ENCODE data around the gene GATA2. TPM values are rescaled to one million over a fixed set of nuclear protein-coding genes. Genes with fewer than 3 reads are reported as not detected.

Gene GATA2
- total RNA-seq, 1 experiment from 2014 or later: 12.5 TPM

GRCh38 chr3:128478576-128479506 lies 14.2 kb downstream of the GATA2 start:
- ChIA-PET POLR2A (no interaction called here), CTCF (no interaction called here)
- BruUV-seq (replicated peaks): no TSS peak
- Mint-ChIP-seq H3K27ac (ENCODE audit: unreplicated experiment) (no peak overlapping the region), H3K27me3 (ENCODE audit: insufficient read depth, unreplicated experiment) (no peaks in the 10 kb centered on the region), H3K4me1 (ENCODE audit: low read depth, unreplicated experiment) (no peaks in the 10 kb centered on the region), H3K36me3 (ENCODE audit: insufficient read depth, unreplicated experiment) (no peaks in the 10 kb centered on the region), H3K9me3 (ENCODE audit: unreplicated experiment) (no peaks in the 10 kb centered on the region), H3K4me3 (ENCODE audit: unreplicated experiment) (no peak overlapping the region)
- Histone ChIP-seq H3K9me3 (no peaks in the 10 kb centered on the region), H3K4me1 (0 out of 2 replicates have a peak, but pooled peaks cover 4% of the 10 kb centered on the region), H3K27me3 (replicated peaks; ENCODE audit: control insufficient read depth, insufficient read depth, low read length) (no peaks in the 10 kb centered on the region), H3K36me3 (ENCODE audit: control insufficient read depth, insufficient read depth, low read length) (no peaks in the 10 kb centered on the region), H3K4me3 (ENCODE audit: low read depth, low read length) (no peak overlapping the region)
- TF ChIP-seq CTCF (IDR thresholded peaks at IDR 0.05; ENCODE audit: insufficient read depth in 1 of 2, low read depth in 1 of 2, low read length in 1 of 2, severe bottlenecking in 1 of 2, unreplicated experiment in 1 of 2): no peak
- intact Hi-C loops (cut with micrococcal nuclease; ENCODE audit: unreplicated experiment): no loop called here
- DNase-seq: no peak

- Mint-ChIP-seq H3K27ac (ENCODE audit: unreplicated experiment) (no peak overlapping the region), H3K9me3 (ENCODE audit: unreplicated experiment) (no peaks in the 10 kb centered on the region), H3K27me3 (ENCODE audit: insufficient read depth, unreplicated experiment) (no peaks in the 10 kb centered on the region), H3K4me3 (ENCODE audit: unreplicated experiment) (no peak overlapping the region), H3K4me1 (ENCODE audit: low read depth, unreplicated experiment) (no peaks in the 10 kb centered on the region), H3K36me3 (ENCODE audit: insufficient read depth, unreplicated experiment) (no peaks in the 10 kb centered on the region)
- Histone ChIP-seq H3K4me1 (no peaks in the 10 kb centered on the region), H3K27me3 (replicated peaks; ENCODE audit: control insufficient read depth, insufficient read depth, low read length) (no peaks in the 10 kb centered on the region; the same call in 1 of the 2 replicates), H3K9me3 (no peaks in the 10 kb centered on the region), H3K36me3 (ENCODE audit: control insufficient read depth, insufficient read depth, low read length) (no peaks in the 10 kb centered on the region), H3K4me3 (ENCODE audit: low read depth, low read length) (no peak overlapping the region)
- ChIA-PET POLR2A (no interaction called here), CTCF (no interaction called here)
- intact Hi-C loops (cut with micrococcal nuclease; ENCODE audit: unreplicated experiment): no loop called here
- no TSS peak for BruUV-seq (replicated peaks)
- TF ChIP-seq CTCF (IDR thresholded peaks at IDR 0.05; ENCODE audit: insufficient read depth in 1 of 2, low read depth in 1 of 2, low read length in 1 of 2, severe bottlenecking in 1 of 2, unreplicated experiment in 1 of 2): no peak
- DNase-seq: no peak
Observed at GRCh38 chr3:128476659-128477058, 16.3 kb downstream of the GATA2 start.

GRCh38 chr3:128475355-128475754 lies 17.6 kb downstream of the GATA2 start:
- no peaks in the 10 kb centered on the region; the same call in 1 of the 2 replicates for H3K27me3 ChIP-seq (replicated peaks; ENCODE audit: control insufficient read depth, insufficient read depth, low read length)
- no peak overlapping the region for H3K4me3 Mint-ChIP-seq (ENCODE audit: unreplicated experiment)
- TF ChIP-seq CTCF (IDR thresholded peaks at IDR 0.05; ENCODE audit: insufficient read depth in 1 of 2, low read depth in 1 of 2, low read length in 1 of 2, severe bottlenecking in 1 of 2, unreplicated experiment in 1 of 2): no peak

More at GRCh38 chr3:128475355-128475754, 17.6 kb downstream of the GATA2 start:
- Mint-ChIP-seq H3K4me1 (ENCODE audit: low read depth, unreplicated experiment) (no peaks in the 10 kb centered on the region), H3K36me3 (ENCODE audit: insufficient read depth, unreplicated experiment) (no peaks in the 10 kb centered on the region), H3K27ac (ENCODE audit: unreplicated experiment) (no peak overlapping the region), H3K9me3 (ENCODE audit: unreplicated experiment) (no peaks in the 10 kb centered on the region), H3K27me3 (ENCODE audit: insufficient read depth, unreplicated experiment) (no peaks in the 10 kb centered on the region)
- Histone ChIP-seq H3K4me1 (no peaks in the 10 kb centered on the region), H3K36me3 (ENCODE audit: control insufficient read depth, insufficient read depth, low read length) (no peaks in the 10 kb centered on the region), H3K4me3 (ENCODE audit: low read depth, low read length) (no peak overlapping the region), H3K9me3 (no peaks in the 10 kb centered on the region)
- ChIA-PET POLR2A (no interaction called here), CTCF (interaction anchor here (1.9 kb wide), 1 partner anchor 22 kb away, joined by 4 read pairs; no protein-coding TSS in a partner anchor)
- BruUV-seq (replicated peaks): no TSS peak
- DNase-seq: no peak
- intact Hi-C loops (cut with micrococcal nuclease; ENCODE audit: unreplicated experiment): no loop called here

Data from Caco-2 (cell line).